ENCODE data around the gene JADE1. TPM values are rescaled to one million over a fixed set of nuclear protein-coding genes. Genes with fewer than 3 reads are reported as not detected.
A peak's percentile ranks its signal among the peaks of the same experiment; 100 is the strongest.

JADE1 gene
- total and polyA plus RNA-seq, 8 donors = 21.9 to 92.1 (median 35.3) TPM

GRCh38 chr4:128859887-128860677 is 50.6 kb downstream of the JADE1 start:
- DNase-seq (no peak), ATAC-seq (peak in 3 of 4 donors; percentile 37 to 58 (median 53)), FAIRE-seq (no peak)
- WGBS, 2 donors = 42 to 45% methylated on average over 6 of the region's 6 CpGs
- H3K4me3 ChIP-seq = no peak overlapping the region
- peak overlapping the region in 1 of 4 donors; percentile 30 for H3K27ac ChIP-seq
- H3K27me3 ChIP-seq = no peaks in the 10 kb centered on the region
- intact Hi-C loops (cut with DNase I) = loop anchor here in 2 of 3 donors (10.0 kb wide), 2 partner anchors 295 to 405 kb away; no protein-coding TSS in a partner anchor
- H3K4me1 ChIP-seq = peaks cover 0 to 6% (median 5%) of the 10 kb centered on the region in 3 donors
- TF ChIP-seq CTCF (IDR thresholded peaks at IDR 0.05) = no peak
- H3K36me3 ChIP-seq = peaks cover 4 to 75% (median 50%) of the 10 kb centered on the region in 3 donors
- H3K9me3 ChIP-seq = no peaks in the 10 kb centered on the region

GRCh38 chr4:128861856-128862518 is 52.5 kb downstream of the JADE1 start:
- DNase-seq = no peak
- H3K9me3 ChIP-seq = no peaks in the 10 kb centered on the region
- FAIRE-seq = no peak
- peaks cover 4 to 56% (median 41%) of the 10 kb centered on the region in 3 donors for H3K36me3 ChIP-seq
- no peak for ATAC-seq
- 89 to 90% methylated on average over 13 of the region's 13 CpGs for WGBS, 2 donors
- H3K27me3 ChIP-seq = no peaks in the 10 kb centered on the region
- H3K27ac ChIP-seq = no peak overlapping the region
- no peak overlapping the region for H3K4me3 ChIP-seq
- intact Hi-C loops (cut with DNase I) = loop anchor here in 2 of 3 donors (10.0 kb wide), 2 partner anchors 297 to 407 kb away; no protein-coding TSS in a partner anchor
- peaks cover 0 to 6% (median 5%) of the 10 kb centered on the region in 3 donors for H3K4me1 ChIP-seq
- no peak for TF ChIP-seq CTCF (IDR thresholded peaks at IDR 0.05)

- TF ChIP-seq CTCF (IDR thresholded peaks at IDR 0.05) = no peak
- Histone ChIP-seq H3K4me1 (peaks cover 0 to 6% (median 5%) of the 10 kb centered on the region in 3 donors), H3K27ac (no peak overlapping the region), H3K36me3 (peaks cover 0 to 52% (median 34%) of the 10 kb centered on the region in 3 donors), H3K4me3 (no peak overlapping the region), H3K9me3 (no peaks in the 10 kb centered on the region), H3K27me3 (no peaks in the 10 kb centered on the region)
- intact Hi-C loops (cut with DNase I) = loop anchor here in 2 of 3 donors (10.0 kb wide), 2 partner anchors 298 to 408 kb away; no protein-coding TSS in a partner anchor
- 78 to 79% methylated on average over 14 of the region's 14 CpGs for WGBS, 2 donors
- no peak for FAIRE-seq
- ATAC-seq = peak in 3 of 4 donors; percentile 4 to 10 (median 9)
- no peak for DNase-seq
These were observed 53.3 kb downstream of the JADE1 start for GRCh38 chr4:128862608-128863311.

GRCh38 chr4:128863312-128864075 is 54.0 kb downstream of the JADE1 start:
- WGBS, 2 donors = 34 to 36% methylated on average over 10 of the region's 10 CpGs
- FAIRE-seq (no peak), DNase-seq (peak; percentile 64 to 88 (median 81)), ATAC-seq (peak; percentile 65 to 87 (median 83))
- Histone ChIP-seq H3K9me3 (no peaks in the 10 kb centered on the region), H3K27me3 (no peaks in the 10 kb centered on the region), H3K4me1 (peaks cover 0 to 6% (median 5%) of the 10 kb centered on the region in 3 donors), H3K27ac (no peak overlapping the region), H3K4me3 (no peak overlapping the region), H3K36me3 (peaks cover 0 to 52% (median 30%) of the 10 kb centered on the region in 3 donors)
- TF ChIP-seq CTCF (IDR thresholded peaks at IDR 0.05) = peak; percentile 66 to 89 (median 84)
- intact Hi-C loops (cut with DNase I) = loop anchor here in 2 of 3 donors (10.0 kb wide), 2 partner anchors 299 to 409 kb away; no protein-coding TSS in a partner anchor

Measured in pancreas (tissue), 10 donors.